ENCODE results near the gene ENDOU.
"Not testable (repeated sequence)": the region's sequence is repeated elsewhere in the genome, so short reads cannot be mapped to it uniquely, and the experiment has no call there.

The ENDOU gene

DNA sequence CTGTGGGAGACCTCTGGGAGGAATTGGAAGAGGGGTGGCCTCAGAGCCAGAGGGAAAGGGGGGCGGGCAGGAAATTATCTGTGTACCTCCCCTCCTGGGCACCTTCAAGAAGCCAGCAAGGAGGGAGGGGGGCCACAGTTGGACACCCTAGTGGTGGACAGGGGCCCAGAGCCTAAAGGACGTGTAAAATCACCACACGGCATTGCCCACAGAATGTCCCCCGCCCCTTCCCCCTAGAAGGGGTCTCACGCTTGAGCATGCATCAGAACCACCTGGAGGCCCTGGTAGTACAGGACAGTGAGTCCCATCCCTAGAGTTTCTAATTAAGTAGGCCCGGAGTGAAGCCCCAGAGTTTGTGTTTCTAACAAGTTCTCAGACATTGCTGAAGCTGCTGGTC, 8.2 kb downstream of the ENDOU start:
- no peak for DNase-seq

DNA sequence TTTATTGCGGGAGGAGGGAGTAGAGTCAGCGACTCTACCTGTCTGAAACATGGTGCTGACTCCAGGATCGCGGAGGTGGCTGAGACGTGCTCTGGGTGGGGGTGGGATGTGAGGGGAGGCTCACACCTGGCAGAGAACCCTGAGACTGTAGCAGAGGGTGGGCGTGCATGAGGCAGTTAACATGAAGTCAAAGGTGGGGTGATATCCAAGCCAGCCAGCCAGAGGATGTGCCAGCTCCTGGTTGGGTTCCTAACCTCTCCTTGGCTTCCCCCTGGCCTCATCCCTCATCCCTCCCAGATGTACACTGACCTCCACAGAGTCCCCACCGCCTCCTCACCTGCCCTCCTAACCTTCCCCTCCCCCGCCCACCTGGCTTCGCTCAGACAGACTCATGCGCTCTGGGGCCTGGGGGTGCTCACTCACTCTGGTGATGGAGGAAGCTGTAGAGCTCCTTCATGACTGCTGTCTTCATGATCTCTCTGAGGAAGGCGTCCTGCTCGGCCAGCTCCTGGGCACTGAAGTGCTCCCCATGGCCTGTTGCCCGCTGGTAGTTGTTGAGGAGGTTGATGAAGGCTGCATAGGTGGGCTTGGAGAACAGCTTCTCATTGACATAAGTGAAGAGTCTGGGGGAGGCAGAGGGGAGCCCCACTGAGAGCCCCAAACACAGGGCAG, 9.3 kb downstream of the ENDOU start:
- DNase-seq: no peak

DNA sequence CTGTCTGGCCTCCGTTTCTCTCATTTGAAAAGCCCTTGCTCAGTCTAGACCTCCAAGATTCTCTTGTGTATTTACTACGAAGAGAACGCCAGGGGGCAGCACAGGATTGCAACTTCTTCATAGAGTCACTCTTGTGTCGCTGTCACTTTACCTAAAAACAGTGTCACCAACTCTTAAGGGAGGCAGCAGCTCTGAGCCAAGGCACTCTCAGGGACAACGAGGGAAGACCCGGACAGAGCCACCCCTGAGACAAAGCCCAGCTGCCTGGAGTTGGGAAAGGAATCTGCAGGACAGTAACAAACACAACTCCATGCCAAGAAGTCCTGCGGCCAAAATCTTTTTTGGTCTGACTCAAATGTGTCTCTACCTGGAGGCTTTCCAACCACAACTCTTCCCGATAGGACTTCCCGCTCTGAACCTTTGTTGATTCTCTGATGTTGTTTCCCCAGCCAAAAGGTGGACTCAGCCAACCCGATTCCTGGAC, 9.9 kb downstream of the ENDOU start:
- DNase-seq: peak; percentile 62

DNA sequence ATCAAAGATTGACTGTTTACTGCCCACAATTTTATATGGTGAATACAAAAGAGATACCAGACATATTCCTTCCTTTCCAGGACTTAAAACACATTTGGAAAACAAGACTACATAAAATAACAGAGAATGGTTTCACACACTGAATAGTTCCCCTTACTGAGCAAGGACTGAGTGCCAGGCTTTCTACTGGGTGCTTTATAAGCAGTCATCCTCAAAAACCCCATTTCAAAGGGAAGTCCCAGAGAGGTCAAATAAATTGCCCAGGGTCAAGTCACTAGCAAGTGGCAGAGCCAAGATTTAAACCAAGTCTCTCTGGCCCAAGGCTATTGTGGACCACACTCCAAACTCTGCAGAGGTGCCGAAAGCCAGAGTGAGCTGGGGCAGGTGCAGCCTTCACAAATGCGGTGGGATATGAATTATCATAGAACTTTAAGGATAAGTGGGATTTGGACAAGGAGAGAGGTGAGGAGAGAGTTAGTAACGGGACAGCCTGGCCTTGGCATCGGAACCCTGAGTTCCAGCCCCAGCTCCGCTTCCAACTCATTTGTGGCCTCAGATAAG, 10.4 kb downstream of the ENDOU start:
- no peak for DNase-seq

DNA sequence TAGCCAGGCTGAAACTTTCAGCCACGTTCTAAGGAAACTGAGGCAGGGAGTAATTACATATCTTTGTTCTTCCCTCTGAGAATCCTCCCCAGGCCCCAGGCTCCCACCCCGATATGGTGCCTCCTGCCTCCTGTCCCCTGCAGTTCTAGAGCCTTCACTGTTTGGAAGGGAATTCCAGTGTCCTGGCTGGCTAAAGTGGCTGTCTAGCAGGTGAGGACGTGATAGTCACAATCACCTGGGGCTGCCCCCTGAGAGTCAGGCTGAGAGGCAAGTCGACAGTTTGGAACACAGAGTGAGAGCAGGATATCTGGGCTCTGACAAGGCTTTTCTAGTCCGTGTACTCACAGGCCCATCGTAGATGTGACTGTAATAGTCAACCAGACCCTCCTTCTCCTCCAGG, 13.1 kb downstream of the ENDOU start:
- no peak for DNase-seq

DNA sequence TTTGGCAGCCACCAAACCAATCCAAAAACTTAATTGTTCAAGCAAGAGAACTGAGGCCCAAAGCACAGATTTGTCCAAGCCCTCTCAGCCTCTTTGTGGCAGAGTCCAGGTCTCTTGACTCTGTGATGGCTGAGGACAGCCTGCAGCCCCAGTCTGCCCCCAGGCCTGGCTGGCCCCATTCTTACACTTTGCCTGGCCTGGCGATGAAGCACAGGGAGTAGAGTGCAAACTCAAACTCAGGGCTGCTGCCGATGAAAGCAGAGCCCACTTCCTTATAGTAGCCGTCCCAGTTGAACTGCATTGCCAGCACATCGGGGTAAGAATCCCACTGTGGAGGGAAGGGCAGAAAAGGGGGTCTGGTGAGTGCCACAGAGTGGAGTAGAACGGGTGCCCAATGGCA, 13.8 kb downstream of the ENDOU start:
- no peak for DNase-seq

DNA sequence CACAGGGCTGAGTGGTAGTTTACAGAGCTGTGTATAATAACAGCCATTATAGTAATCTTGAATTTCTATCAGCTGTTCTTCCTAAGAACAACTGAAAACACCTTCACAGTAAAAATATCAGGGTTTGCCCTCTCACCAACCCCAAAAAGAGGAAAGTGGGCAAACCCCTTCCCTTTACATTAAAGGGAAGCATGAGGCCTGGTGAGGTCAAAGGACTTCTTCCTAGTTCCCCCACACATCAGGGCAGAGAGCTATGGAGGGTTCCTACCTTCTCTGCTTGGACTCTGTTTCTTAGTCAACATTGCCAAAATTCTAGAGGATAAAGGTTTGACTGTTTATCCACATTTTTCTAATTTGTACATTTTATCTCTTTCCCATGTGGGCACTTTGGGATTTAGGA, 15.0 kb downstream of the ENDOU start:
- DNase-seq: no peak

DNA sequence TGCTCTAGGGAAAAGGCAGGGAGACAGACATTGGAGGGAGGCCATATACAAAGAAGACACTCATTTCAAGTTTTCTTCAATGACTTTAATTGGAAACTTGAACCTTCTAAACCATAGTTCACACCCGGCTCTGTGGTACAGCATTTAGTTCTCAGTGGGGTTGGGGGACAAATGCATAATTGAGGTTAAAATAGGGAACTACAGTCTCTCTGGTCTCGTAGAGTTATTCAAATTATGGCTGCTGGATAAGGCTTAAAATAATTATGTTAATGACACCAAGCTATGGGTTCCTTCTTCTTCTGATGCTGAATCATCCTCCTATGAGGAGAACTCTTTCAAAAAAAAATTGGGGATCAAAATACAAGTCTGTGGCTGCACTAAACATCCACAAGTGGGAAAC, 15.6 kb downstream of the ENDOU start:
- DNase-seq: no peak

DNA sequence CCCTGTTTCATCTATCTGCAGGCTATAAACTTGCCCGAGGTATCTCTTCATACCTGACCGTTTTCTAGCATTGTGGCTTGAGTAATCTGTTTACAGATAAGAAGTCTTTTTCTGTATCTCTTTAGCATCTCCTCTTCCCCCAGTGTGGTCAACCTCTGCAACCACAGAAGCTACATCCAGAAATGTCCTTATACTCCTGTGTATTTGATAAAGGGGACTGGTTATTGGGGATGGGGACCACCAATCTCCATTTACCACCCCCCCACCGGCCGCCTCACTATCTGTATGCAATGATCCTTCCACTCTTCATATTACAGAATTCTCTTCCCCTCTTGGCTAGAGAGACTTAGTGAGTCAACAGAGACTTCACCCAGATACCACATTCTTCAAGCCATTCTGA, 16.1 kb downstream of the ENDOU start:
- no peak for DNase-seq

DNA sequence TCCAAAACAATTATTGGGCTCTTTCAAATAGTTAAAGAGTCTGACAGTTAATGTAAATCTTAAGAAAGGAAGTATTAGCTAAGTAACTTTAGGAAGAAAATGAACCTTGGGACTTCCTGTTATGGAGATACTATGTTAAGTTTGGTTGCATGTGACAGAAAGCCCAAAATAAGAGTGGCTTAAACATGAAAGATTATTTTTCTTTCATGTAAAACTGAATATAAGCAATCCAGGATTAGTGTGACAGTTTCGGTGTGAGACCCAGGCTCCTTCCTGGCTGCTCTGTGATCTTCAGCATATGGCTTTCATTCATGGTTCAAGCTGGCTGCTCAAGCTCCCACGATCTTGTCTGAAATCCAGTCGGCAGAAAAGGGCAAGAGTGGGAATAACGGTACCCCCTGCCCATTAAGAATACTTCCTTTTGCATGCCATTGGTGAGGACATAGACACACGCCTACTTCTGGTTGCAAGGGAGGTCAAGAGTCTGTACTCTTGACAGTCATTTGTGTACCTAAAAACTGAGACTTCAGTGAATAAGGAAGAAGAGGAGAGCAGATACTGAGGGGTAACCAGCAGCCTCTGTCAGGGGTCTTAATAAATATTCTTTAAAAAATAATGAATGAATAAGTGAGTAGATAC, 17.3 kb downstream of the ENDOU start:
- DNase-seq: no peak

DNA sequence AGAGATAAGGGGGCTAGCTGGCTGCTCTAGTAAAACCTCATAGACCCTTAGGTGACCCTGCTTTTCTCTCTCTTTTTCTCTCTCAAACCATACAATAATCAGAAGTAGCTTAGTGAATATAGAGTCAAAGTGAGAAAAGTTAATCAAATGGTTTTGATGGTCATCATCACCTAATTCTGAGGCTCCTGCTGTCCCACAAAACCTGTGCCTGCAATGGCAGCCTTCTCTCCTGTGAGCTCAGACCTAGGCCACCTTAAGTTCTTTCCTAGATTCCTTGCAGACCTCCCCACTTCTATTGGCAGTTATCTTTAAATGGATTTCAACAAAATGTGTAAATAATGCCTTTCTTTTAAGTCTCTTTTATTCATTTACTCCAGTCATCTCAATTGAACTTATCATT, 17.9 kb downstream of the ENDOU start:
- DNase-seq: no peak

DNA sequence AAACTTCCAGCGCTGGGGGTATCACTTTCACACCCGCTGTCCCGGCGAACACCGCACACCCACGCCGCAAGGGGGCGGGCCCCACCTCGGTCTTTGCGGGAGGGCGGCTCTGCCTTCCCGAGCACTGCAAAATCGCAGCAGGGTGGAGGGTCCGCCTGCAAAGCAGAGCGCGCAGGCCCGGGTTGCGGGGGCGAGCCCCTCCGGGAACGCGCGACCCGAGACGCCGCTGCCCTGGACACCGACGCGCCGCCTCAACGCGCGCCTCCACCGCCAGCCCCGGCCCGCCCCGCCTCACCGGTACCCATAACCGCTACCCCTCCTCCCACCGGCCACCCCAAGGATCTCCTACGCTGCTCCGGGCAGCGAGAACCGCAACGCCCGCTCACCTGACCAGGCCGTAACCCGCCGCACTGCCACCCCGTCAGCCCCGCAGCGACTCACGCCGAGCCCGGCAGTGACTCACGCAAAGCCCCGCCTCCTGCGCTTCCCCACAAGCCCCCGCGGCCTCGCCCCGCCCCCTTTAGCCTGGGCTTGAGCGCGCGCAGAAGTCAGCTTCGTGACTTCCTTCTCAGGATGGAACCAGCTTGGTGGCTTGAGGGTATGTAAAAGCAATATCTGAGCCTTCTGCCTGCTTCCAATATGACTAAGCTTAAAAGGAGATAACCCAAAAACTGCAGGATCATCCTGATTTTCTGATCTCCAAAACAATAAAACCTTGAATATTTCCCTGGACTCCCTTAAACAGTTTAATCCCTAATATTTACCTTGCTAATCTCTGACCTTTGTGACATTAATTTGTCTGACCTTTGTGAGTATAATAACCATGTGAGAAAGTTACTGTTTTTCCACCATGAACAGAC, 19.5 kb downstream of the ENDOU start, which contains the start of gene RPAP3:
Gene RPAP3 (minus strand): TSS at position 465 of the 860 bp plus-strand sequence. CDS start 3,190 bp downstream, outside the sequence.
- DNase-seq: peak; percentile 92

DNA sequence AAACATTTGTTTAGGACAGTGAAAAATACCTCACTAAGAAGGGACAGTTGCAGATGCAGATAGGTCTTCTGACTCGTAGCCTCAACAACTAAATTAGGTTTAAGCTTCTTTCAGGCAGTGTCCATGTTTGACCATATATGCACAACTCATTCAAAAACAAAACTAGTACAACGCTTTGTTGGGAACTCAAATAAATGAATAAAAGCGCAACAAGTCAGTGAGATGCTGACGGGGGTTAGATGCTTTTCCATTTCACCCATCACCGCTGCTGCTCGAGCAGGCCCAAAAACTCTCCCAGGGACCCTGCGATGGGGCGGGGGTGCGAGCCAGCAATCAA, 20.1 kb downstream of the ENDOU start:
- no peak for DNase-seq

DNA sequence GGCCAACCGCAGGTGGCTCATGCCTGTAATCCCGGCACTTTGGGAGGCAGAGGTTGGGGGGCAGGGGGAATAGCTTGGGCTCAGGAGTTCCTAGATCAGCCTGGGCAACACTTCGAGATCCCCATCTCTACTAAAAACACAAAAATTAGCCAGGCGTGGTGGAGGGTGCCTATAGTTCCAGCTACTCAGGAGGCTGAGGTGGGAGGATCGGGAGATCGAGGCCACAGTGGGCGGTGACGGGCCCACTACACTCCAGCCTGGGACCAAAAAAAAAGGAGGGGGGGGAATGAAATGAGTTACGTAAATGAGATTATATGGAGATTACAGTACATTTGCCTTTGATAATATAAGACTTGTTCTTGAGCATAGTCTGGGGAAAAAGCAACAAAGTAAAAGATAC, 20.6 kb downstream of the ENDOU start:
- no peak for DNase-seq

DNA sequence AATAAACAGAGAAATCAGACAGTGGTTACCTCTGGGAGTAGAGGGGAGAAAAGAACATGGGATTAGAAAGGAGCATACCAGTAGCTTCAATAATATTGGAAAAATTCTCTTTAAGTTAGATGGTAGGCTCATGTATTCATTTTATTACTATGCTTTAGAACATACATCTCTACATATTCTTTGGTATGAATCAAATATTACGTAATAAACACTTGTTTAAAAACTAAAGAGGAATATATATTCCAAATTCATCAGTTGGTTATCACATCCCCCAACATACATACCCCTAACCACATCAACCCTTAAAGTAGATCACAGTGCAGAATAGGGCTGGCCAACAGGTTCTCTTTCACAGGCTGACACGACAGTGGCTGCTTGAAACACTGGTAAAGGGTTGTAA, 25.0 kb downstream of the ENDOU start:
- DNase-seq: no peak

DNA sequence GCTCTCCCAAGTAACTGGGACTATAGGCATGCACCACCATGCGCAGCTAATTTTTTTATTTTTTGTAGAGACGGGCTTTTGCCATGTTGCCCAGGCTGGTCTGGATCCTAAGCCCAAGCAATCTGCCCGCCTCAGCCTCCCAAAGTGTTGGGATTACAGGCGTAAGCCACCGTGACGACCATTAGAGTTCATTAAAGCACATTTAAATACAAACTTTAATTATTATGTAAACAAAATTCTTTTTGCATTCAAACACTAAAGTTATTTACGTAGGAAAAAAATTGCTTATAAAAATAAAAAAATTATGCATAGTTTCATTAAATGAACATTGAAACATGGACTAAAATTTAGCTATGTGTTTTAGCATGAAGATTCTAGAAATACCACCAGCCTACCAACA, 26.7 kb downstream of the ENDOU start:
- no peak for DNase-seq

DNA sequence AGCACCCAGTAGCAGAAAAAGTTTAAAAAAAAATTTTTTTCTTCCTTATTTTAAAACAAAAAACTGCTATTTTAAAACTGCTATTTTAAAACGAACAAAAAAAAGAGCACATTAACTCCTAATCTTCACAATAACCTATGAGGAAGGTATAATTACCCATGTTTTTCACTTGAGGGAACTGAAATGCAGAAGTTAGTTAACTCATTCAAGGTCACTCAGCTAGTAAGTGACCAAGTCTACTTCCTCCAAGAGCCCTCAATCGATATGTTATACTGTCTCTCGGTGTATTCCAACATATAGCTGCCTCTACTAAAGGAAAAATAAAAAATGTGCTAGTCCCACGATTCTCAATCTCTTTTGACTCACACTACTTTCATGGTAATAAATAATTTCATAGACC, 27.2 kb downstream of the ENDOU start:
- no peak for DNase-seq

DNA sequence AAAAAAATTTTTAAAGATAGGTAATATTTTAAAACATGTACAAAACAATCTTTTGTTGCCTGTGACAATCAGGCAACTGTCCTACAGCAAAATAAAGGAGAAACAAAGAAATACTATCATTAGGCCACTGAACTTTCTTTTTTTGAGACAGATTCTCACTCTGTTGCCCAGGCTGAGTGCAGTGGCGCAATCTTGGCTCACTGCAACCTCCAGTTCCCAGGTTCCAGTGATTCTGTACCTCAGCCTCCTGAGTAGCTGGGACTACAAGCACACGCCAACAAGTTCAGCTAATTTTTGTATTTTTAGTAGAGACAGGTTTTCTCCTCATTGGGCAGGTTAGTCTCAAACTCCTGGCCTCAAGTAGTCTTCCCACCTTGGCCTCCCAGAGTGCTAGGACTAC, 36.1 kb downstream of the ENDOU start:
- no peak for DNase-seq

DNA sequence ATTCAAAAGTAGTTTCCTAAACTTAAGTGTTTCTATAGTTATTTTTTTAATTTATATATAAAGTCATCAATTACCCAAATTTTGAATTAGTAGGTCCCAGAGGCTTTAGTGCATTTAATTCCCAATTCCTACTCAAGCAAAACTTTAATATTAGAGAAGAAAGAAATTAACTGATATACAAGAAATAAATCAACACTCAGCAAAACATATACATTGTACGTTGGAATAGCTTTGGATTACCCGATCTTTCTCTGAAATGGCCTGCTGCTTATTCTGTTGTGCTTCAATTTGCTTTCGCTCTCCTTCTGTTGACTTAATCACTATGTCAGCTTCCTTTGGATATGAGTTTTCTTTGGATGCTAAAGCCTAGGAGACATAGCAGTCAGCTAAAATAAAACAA, 37.7 kb downstream of the ENDOU start:
- no peak for DNase-seq

DNA sequence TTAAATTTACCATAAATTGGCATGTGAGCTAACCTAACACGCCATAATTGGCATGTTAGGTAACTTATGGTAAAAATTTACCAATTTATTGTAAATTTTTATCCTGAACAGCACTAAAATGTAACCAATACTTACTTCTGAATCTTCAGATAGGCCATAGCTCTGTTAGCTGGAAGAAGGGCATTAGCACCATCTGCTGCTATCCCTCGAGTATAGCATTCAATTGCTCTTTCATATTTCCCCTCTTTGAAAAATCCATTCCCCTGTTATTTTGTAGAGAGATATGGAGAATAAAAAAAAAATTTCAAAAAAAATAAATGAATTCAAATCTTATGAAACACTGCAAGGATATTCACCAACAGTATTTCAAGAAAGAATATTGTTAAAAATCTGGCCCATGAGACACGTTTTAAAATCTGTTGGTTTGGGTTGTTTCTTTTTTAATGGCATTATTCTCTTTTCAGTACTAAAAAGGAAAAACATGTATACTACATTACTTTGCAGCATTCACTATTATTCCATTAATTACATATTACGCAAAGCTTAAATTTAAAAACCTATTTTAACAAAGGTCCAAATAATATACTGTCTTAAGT, 38.5 kb downstream of the ENDOU start:
- DNase-seq: peak; percentile 9

DNA sequence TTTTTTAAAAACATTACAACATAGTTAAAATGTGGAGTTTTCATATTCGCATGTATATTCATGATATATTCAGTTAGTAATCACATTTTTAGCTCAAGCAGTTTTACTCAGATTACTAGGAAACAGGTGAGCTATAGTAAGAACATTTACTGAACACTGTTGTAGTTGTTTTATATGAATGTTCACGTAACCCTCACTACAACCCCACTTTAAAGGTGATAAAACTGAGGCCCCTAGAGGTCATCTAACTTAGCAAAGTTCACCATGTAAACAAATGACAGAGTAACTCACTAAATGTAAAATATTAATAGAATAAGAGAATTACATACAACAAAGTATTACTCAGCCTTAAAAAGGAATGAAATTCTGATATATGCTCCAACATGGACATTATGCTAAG, 45.5 kb downstream of the ENDOU start:
- no peak for DNase-seq

DNA sequence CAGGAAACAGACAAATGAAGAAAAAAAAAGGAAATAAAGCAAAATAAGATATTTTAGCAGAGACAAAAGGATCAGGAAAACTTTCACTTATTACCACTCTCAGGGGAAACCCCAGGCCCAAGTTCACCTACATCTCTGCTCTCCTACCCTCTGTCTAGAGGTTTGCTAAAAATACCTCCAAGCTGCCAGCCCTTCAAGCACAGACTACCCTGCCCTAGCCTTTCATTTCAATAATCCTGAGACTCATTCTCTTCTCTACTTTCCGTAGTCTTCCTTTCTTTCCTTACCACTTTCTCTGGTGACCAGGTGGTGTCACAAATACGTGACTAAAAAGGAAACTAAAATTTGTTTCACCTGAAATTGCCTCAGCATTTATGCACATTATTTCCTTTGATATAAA, 53.2 kb downstream of the ENDOU start:
- DNase-seq: no peak

DNA sequence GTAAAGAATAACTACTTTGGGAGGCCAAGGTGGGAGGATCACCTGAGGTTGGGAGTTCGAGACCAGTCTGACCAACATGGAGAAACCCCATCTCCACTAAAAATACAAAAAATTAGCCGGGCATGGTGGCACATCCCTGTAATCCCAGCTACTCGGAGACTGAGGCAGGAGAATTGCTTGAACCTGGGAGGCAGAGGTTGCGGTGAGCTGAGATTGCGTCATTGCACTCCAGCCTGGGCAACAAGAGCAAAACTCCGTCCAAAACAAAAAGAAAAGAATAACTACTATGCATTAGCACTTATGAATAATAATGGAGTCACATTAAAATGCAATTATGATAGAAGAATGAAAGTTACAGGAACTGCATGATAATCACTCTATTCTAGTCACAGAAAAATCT, 57.4 kb downstream of the ENDOU start:
- not testable (repeated sequence) for DNase-seq
